ENCODE measurements around the gene NUMBL.
"Not testable (repeated sequence)": the region's sequence is repeated elsewhere in the genome, so short reads cannot be mapped to it uniquely, and the experiment has no call there.

GRCh38 chr19:40649903-40650675 lies 40.4 kb downstream of the NUMBL start:
- not testable (repeated sequence) for TF ChIP-seq CTCF (conservative IDR thresholded peaks at IDR 0.05; ENCODE audit: low read depth, low read length); EZH2 (IDR thresholded peaks at IDR 0.05; ENCODE audit: borderline replicate concordance, low read depth, low read length, poor library complexity, severe bottlenecking)
